Keratinocyte (primary cell): ENCODE data around the gene COMMD2. TPM values are rescaled to one million over a fixed set of nuclear protein-coding genes. Genes with fewer than 3 reads are reported as not detected.
A peak's percentile ranks its signal among the peaks of the same experiment; 100 is the strongest.

ENCODE experiments used
- DNase-seq: peaks from one replicate; pipeline ENCODE4 v3.0.0-alpha.2; 2011; ENCODE audit warnings: low read depth, missing footprints, low spot score
- FAIRE-seq: peaks from 2 replicates; lab custom pipeline; 2011; peaks lifted over from hg19 to GRCh38; lab: Jason Lieb, UNC
- H2AFZ ChIP-seq: 2 replicates; pipeline ENCODE4 v1.6.0; 2012; ENCODE audit warnings: low read length, control low read depth, inconsistent platforms; ENCODE audit not compliant: control insufficient read depth
- H3K27ac ChIP-seq: 2 replicates; pipeline ENCODE4 v1.5.1; 2011; ENCODE audit warnings: low read length; ENCODE audit not compliant: control insufficient read depth, insufficient read depth
- H3K27me3 ChIP-seq: 3 replicates; pipeline ENCODE4 v1.6.0; 2011; ENCODE audit warnings: low read length; ENCODE audit not compliant: control insufficient read depth, insufficient read depth; ENCODE audit errors: extremely low read depth
- H3K36me3 ChIP-seq, 2 experiments: 2 replicates in 1 of 2; 3 replicates in 1 of 2; pipeline ENCODE4 v1.5.1; 2011; ENCODE audit warnings: low read length in 2 of 2, mild to moderate bottlenecking in 1 of 2; ENCODE audit not compliant: control insufficient read depth in 2 of 2, insufficient read depth in 2 of 2; ENCODE audit errors: extremely low read depth in 1 of 2
- H3K4me1 ChIP-seq: 3 replicates; pipeline ENCODE4 v1.5.1; 2011; ENCODE audit warnings: low read length; ENCODE audit not compliant: control insufficient read depth, insufficient read depth; ENCODE audit errors: extremely low read depth
- H3K4me2 ChIP-seq: 3 replicates; pipeline ENCODE4 v1.6.0; 2011; ENCODE audit warnings: low read depth, low read length; ENCODE audit not compliant: control insufficient read depth, insufficient read depth; ENCODE audit errors: extremely low read depth
- H3K4me3 ChIP-seq, 3 experiments: fragments of 200-600 bp in 1 of 3; sonication (generic) in 1 of 3; 2 replicates in 2 of 3; 3 replicates in 1 of 3; pipeline ENCODE4 v1.5.1; 2011 to 2016; ENCODE audit warnings: low read length in 3 of 3, mild to moderate bottlenecking in 3 of 3, control low read depth in 2 of 3, inconsistent platforms in 1 of 3, low read depth in 1 of 3, mixed read lengths in 1 of 3, mixed run types in 1 of 3, moderate library complexity in 1 of 3; ENCODE audit not compliant: control insufficient read depth in 2 of 3, insufficient read depth in 2 of 3; ENCODE audit errors: extremely low read depth in 1 of 3
- H3K79me2 ChIP-seq: 2 replicates; pipeline ENCODE4 v1.6.0; 2012; ENCODE audit warnings: low read length; ENCODE audit not compliant: control insufficient read depth, insufficient read depth
- H3K9ac ChIP-seq: 3 replicates; pipeline ENCODE4 v1.6.0; 2011; ENCODE audit warnings: low read length; ENCODE audit not compliant: control insufficient read depth, insufficient read depth; ENCODE audit errors: extremely low read depth
- H3K9me1 ChIP-seq: 3 replicates; pipeline ENCODE4 v1.6.0; 2011; ENCODE audit warnings: low read length; ENCODE audit not compliant: control insufficient read depth, insufficient read depth; ENCODE audit errors: extremely low read depth
- H3K9me3 ChIP-seq: 2 replicates; pipeline ENCODE4 v1.5.1; 2012; ENCODE audit warnings: low read depth, low read length; ENCODE audit not compliant: control insufficient read depth
- H4K20me1 ChIP-seq: 3 replicates; pipeline ENCODE4 v1.6.0; 2011; ENCODE audit warnings: low read length; ENCODE audit not compliant: control insufficient read depth, insufficient read depth; ENCODE audit errors: extremely low read depth
- EZH2 ChIP-seq: IDR thresholded peaks from one replicate; pipeline ENCODE4 v1.6.1; 2012; ENCODE audit warnings: inconsistent platforms, mild to moderate bottlenecking, low read length, moderate library complexity
- dilution Hi-C: fragments of 300-500 bp; cut with MboI; formaldehyde crosslinking; loops from one replicate; pipeline ENCODE4 v1.7.0; 2020; ENCODE audit warnings: low sequenced_read_pairs; ENCODE audit not compliant: extremely low pct_ligation_motif_present
- polyA plus RNA-seq, 5 experiments: library from polyadenylated mRNA; depleted of rRNA in 3 of 5; stranded (reverse) in 3 of 5; stranded (forward) in 1 of 5; unstranded in 1 of 5; fragments of >200 nt; gene quantifications; 1 replicate in 1 of 5; 2 replicates in 3 of 5; 3 replicates in 1 of 5; pipeline versions ENCODE4 v1.2.1 to v1.2.3, GENCODE V29; 2011 to 2012; ENCODE audit warnings: missing spikeins in 2 of 5, low read depth in 1 of 5, low replicate concordance in 1 of 5
- TF ChIP-seq, protein P1 (sequence below), 3 experiments: IDR thresholded peaks in 1 of 3; conservative IDR thresholded peaks in 1 of 3; optimal IDR thresholded peaks in 1 of 3; 2 replicates in 2 of 3; 3 replicates in 1 of 3; pipeline versions ENCODE3 to v1.5.1; 2011; ENCODE audit warnings: low read length in 3 of 3, mild to moderate bottlenecking in 3 of 3, moderate library complexity in 2 of 3, control low read depth in 1 of 3, inconsistent platforms in 1 of 3; ENCODE audit not compliant: insufficient read depth in 2 of 3; ENCODE audit errors: extremely low read depth in 1 of 3

The COMMD2 gene
- polyA plus RNA-seq, 1 donor (not counting 4 experiments of a cell fraction or from before 2014, with no cell fraction given), result 51.0 TPM

DNA sequence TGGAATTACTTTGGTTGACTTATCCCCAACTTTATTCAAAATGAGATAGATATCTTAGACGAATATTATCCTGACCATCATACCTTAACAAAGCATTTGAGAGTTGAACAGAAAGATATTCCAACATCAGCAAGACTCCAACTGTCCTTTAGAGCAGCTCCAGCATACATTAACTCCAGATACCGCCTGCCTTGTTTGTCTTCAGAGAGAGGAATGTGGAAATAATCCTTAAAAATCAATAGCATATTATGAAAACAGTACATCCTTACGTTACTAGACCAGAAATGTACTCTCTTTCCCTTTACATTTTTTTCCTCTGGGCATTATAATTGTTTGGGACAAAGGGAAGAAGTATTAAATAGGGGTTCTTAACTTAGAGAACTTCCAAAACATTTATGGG is 38.4 kb upstream of the COMMD2 start:
- Histone ChIP-seq H3K27ac (peak overlapping the region; percentile 4), H3K36me3 (no peaks in the 10 kb centered on the region), H3K9me1 (no peaks in the 10 kb centered on the region), H3K27me3 (no peaks in the 10 kb centered on the region), H3K4me3 (no peak overlapping the region), H3K9ac (no peak overlapping the region), H3K4me2 (peak overlapping the region; percentile 54), H3K4me1 (peaks cover 23% of the 10 kb centered on the region), H3K9me3 (no peaks in the 10 kb centered on the region), H2AFZ (no peak overlapping the region), H4K20me1 (no peaks in the 10 kb centered on the region), H3K79me2 (no peaks in the 10 kb centered on the region)
- FAIRE-seq (no peak), DNase-seq (no peak)
- dilution Hi-C loops, result no loop called here
- TF ChIP-seq, protein P1, sequence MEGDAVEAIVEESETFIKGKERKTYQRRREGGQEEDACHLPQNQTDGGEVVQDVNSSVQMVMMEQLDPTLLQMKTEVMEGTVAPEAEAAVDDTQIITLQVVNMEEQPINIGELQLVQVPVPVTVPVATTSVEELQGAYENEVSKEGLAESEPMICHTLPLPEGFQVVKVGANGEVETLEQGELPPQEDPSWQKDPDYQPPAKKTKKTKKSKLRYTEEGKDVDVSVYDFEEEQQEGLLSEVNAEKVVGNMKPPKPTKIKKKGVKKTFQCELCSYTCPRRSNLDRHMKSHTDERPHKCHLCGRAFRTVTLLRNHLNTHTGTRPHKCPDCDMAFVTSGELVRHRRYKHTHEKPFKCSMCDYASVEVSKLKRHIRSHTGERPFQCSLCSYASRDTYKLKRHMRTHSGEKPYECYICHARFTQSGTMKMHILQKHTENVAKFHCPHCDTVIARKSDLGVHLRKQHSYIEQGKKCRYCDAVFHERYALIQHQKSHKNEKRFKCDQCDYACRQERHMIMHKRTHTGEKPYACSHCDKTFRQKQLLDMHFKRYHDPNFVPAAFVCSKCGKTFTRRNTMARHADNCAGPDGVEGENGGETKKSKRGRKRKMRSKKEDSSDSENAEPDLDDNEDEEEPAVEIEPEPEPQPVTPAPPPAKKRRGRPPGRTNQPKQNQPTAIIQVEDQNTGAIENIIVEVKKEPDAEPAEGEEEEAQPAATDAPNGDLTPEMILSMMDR (optimal IDR thresholded peaks at IDR 0.05 in 1 of 3, IDR thresholded peaks at IDR 0.05 in 1 of 3, conservative IDR thresholded peaks at IDR 0.05 in 1 of 3; ENCODE audit: extremely low read depth in 1 of 3, insufficient read depth in 2 of 3, low read length in 3 of 3), result no peak
- TF ChIP-seq EZH2, result no peak

DNA sequence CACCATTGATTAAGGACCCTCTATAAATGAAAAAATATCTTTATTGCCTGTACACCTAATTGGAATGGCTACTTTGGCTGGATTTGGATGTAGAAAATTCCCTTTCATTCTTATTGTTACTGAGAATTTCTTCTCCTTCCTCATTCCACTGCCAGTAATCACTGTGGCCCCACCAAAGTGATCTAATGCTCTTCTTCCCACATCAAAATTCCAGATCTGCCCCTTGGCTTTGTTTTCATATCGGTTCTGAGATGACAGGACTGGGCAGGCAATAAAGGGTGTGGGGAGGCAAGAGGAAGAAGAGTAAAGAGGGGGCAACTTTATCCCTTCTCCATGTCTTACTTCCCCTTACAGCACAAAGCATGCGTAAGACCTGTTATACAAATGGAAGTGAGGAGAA is 38.0 kb upstream of the COMMD2 start:
- no peaks in the 10 kb centered on the region for H3K27me3 ChIP-seq
- DNase-seq, result no peak
- H3K4me1 ChIP-seq, result peaks cover 23% of the 10 kb centered on the region
- H3K4me2 ChIP-seq, result peak overlapping the region; percentile 54
- H3K36me3 ChIP-seq, result no peaks in the 10 kb centered on the region
- TF ChIP-seq, protein P1 (optimal IDR thresholded peaks at IDR 0.05 in 1 of 3, IDR thresholded peaks at IDR 0.05 in 1 of 3, conservative IDR thresholded peaks at IDR 0.05 in 1 of 3; ENCODE audit: extremely low read depth in 1 of 3, insufficient read depth in 2 of 3, low read length in 3 of 3), result no peak
- FAIRE-seq, result peak; percentile 84
- H3K9ac ChIP-seq, result no peak overlapping the region
- no peaks in the 10 kb centered on the region for H3K79me2 ChIP-seq
- H3K4me3 ChIP-seq, result no peak overlapping the region
- dilution Hi-C loops, result no loop called here
- H4K20me1 ChIP-seq, result no peaks in the 10 kb centered on the region
- peak overlapping the region; percentile 48 for H2AFZ ChIP-seq
- H3K9me1 ChIP-seq, result no peaks in the 10 kb centered on the region
- H3K9me3 ChIP-seq, result no peaks in the 10 kb centered on the region
- H3K27ac ChIP-seq, result peak overlapping the region; percentile 4
